MM.1S (cell line): ENCODE data around the gene TRIM39.

Experiments used
- DNase-seq: peaks from one replicate; pipeline ENCODE4 v3.0.0-alpha.2; 2015
- H2AFZ ChIP-seq: fragments of 300-600 bp; sonication (generic); 2 replicates; pipeline ENCODE4 v1.6.0; 2016; ENCODE audit warnings: antibody characterized with exemption, low read length
- H3F3A ChIP-seq: fragments of 300-600 bp; sonication (generic); 2 replicates; pipeline ENCODE4 v1.6.1; 2016; ENCODE audit warnings: mild to moderate bottlenecking, antibody characterized with exemption, low read length, moderate library complexity, mixed read lengths; ENCODE audit not compliant: insufficient read depth
- H3K27ac ChIP-seq: fragments of 300-600 bp; sonication (generic); 2 replicates; pipeline ENCODE4 v1.5.1; 2016; ENCODE audit warnings: mild to moderate bottlenecking, low read length
- H3K27me3 ChIP-seq: fragments of 300-600 bp; sonication (generic); replicated peaks from 2 replicates; pipeline ENCODE4 v1.6.0; 2016; ENCODE audit warnings: low read length; ENCODE audit not compliant: insufficient read depth
- H3K36me3 ChIP-seq: fragments of 300-600 bp; sonication (generic); replicated peaks from 2 replicates; pipeline ENCODE4 v1.6.1; 2016; ENCODE audit warnings: mild to moderate bottlenecking, low read length, mixed read lengths; ENCODE audit not compliant: insufficient read depth
- H3K4me1 ChIP-seq: fragments of 300-600 bp; sonication (generic); 2 replicates; pipeline ENCODE4 v1.6.1; 2016; ENCODE audit warnings: low read length, mixed read lengths
- H3K4me2 ChIP-seq: fragments of 300-600 bp; sonication (generic); 2 replicates; pipeline ENCODE4 v1.6.0; 2016; ENCODE audit warnings: low read depth, low read length
- H3K4me3 ChIP-seq: fragments of 300-600 bp; sonication (generic); 2 replicates; pipeline ENCODE4 v1.5.1; 2016; ENCODE audit warnings: low read length, mixed read lengths
- H3K79me2 ChIP-seq: fragments of 300-600 bp; sonication (generic); 2 replicates; pipeline ENCODE4 v1.6.1; 2016; ENCODE audit warnings: mixed run types, low read length, mixed read lengths
- H3K9ac ChIP-seq: fragments of 300-600 bp; sonication (generic); 2 replicates; pipeline ENCODE4 v1.6.1; 2016; ENCODE audit warnings: low read length, mixed read lengths
- H3K9me2 ChIP-seq: fragments of 300-600 bp; sonication (generic); replicated peaks from 2 replicates; pipeline ENCODE4 v1.6.1; 2016; ENCODE audit warnings: mild to moderate bottlenecking, low read length, mixed read lengths; ENCODE audit not compliant: insufficient read depth
- H3K9me3 ChIP-seq: fragments of 300-600 bp; sonication (generic); replicated peaks from 2 replicates; pipeline ENCODE4 v1.6.1; 2016; ENCODE audit warnings: mild to moderate bottlenecking, low read length, mixed read lengths; ENCODE audit not compliant: insufficient read depth
- H4K20me1 ChIP-seq: fragments of 300-600 bp; sonication (generic); 2 replicates; pipeline ENCODE4 v1.6.1; 2016; ENCODE audit warnings: mild to moderate bottlenecking, low read length, moderate library complexity, mixed read lengths; ENCODE audit not compliant: insufficient read depth
- EZH2 ChIP-seq: fragments of 300-600 bp; sonication (generic); optimal IDR thresholded peaks from 2 replicates; pipeline ENCODE3; 2017; ENCODE audit warnings: low read depth, mild to moderate bottlenecking, antibody characterized with exemption, low read length, mixed read lengths
- EZH2phosphoT487 ChIP-seq: fragments of 300-600 bp; sonication (generic); IDR thresholded peaks from 2 replicates; pipeline ENCODE4 v1.6.1; 2018; ENCODE audit warnings: antibody characterized with exemption, low read length
- TF ChIP-seq, protein P1 (sequence below): fragments of 300-600 bp; sonication (generic); IDR thresholded peaks from 2 replicates; pipeline ENCODE4 v1.5.1; 2016; ENCODE audit warnings: antibody characterized with exemption, low read length, mixed read lengths

TRIM39 gene

DNA sequence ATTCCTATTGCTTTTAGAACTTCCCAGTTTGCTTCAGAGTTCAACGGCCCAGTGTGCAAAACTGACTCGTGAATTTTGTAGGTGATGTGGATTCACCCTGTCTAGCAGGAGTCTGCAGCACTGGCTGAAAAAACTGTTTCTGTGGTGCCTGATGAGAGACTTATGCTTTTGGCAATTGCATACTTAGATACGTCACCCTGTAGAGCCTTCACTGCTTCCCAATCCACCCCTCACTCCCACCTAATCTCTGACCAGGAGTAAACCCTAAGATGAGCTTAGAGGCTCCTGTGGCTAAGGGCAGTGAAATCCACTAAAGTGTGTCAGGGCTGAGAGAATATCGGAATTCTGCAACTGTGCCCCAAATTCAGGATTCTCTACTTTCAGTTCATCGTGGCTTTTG is 32.5 kb downstream of the TRIM39 start:
- H3K27me3 ChIP-seq = peaks cover 37% of the 10 kb centered on the region
- no peak for TF ChIP-seq EZH2phosphoT487
- TF ChIP-seq EZH2 = no peak
- TF ChIP-seq, protein P1, sequence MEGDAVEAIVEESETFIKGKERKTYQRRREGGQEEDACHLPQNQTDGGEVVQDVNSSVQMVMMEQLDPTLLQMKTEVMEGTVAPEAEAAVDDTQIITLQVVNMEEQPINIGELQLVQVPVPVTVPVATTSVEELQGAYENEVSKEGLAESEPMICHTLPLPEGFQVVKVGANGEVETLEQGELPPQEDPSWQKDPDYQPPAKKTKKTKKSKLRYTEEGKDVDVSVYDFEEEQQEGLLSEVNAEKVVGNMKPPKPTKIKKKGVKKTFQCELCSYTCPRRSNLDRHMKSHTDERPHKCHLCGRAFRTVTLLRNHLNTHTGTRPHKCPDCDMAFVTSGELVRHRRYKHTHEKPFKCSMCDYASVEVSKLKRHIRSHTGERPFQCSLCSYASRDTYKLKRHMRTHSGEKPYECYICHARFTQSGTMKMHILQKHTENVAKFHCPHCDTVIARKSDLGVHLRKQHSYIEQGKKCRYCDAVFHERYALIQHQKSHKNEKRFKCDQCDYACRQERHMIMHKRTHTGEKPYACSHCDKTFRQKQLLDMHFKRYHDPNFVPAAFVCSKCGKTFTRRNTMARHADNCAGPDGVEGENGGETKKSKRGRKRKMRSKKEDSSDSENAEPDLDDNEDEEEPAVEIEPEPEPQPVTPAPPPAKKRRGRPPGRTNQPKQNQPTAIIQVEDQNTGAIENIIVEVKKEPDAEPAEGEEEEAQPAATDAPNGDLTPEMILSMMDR = no peak
- no peak overlapping the region for H3K9ac ChIP-seq
- H2AFZ ChIP-seq = no peak overlapping the region
- H3K4me3 ChIP-seq = no peak overlapping the region
- no peaks in the 10 kb centered on the region for H3F3A ChIP-seq
- no peaks in the 10 kb centered on the region for H3K36me3 ChIP-seq
- no peaks in the 10 kb centered on the region for H4K20me1 ChIP-seq
- no peak overlapping the region for H3K27ac ChIP-seq
- H3K79me2 ChIP-seq = no peaks in the 10 kb centered on the region
- no peaks in the 10 kb centered on the region for H3K4me1 ChIP-seq
- no peaks in the 10 kb centered on the region for H3K9me2 ChIP-seq
- H3K4me2 ChIP-seq = no peak overlapping the region
- DNase-seq = no peak
- H3K9me3 ChIP-seq = no peaks in the 10 kb centered on the region

DNA sequence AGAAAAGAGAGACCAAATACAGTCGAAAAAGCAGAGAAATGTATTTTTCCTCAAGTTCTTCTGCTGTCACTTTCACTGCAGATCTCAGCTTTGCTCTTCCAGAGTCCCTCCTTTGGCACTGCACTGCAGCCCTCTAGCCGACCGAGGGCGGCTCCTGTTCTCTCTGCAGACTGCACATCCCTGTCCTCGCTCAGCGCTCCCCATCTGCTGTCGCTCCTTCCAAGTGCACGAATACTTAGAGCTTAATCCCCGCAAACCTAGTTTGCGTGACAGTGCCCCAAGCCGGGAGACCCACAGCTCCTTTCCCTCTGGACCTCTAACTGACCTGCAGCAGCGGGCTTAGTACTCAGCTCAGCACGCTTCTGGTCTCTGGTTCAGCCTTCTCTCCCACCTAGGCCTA is 33.4 kb downstream of the TRIM39 start:
- no peaks in the 10 kb centered on the region for H4K20me1 ChIP-seq
- H3K9me3 ChIP-seq = no peaks in the 10 kb centered on the region
- no peak overlapping the region for H3K9ac ChIP-seq
- no peak for DNase-seq
- H3K27me3 ChIP-seq = peaks cover 37% of the 10 kb centered on the region
- no peaks in the 10 kb centered on the region for H3F3A ChIP-seq
- H3K4me3 ChIP-seq = no peak overlapping the region
- no peaks in the 10 kb centered on the region for H3K79me2 ChIP-seq
- H3K27ac ChIP-seq = no peak overlapping the region
- no peak overlapping the region for H3K4me2 ChIP-seq
- H3K9me2 ChIP-seq = no peaks in the 10 kb centered on the region
- H2AFZ ChIP-seq = no peak overlapping the region
- no peaks in the 10 kb centered on the region for H3K36me3 ChIP-seq
- no peaks in the 10 kb centered on the region for H3K4me1 ChIP-seq
- TF ChIP-seq EZH2phosphoT487 = no peak

DNA sequence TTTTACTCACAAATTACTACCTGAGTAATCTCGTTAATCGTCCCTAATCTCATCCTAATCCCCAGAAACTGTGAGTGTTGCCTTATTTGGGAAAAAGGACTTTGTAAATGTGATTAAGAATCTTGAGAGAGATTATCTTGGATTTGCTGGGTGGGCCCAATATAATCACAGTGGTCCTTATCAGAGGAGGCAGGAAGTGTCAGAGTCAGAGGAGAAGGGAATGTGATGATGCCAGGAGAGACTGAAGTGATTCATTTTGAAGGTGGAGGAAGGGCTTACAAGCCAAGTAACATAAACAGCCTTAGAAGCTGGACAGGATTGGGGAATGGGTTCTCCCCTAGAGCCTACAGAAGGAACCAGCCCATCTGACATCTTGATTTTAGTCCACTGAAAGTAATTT is 34.9 kb downstream of the TRIM39 start:
- no peaks in the 10 kb centered on the region for H3K9me2 ChIP-seq
- TF ChIP-seq EZH2 = no peak
- TF ChIP-seq, protein P1 = no peak
- TF ChIP-seq EZH2phosphoT487 = no peak
- H3K27me3 ChIP-seq = peaks cover 32% of the 10 kb centered on the region
- H3K9me3 ChIP-seq = no peaks in the 10 kb centered on the region
- H2AFZ ChIP-seq = no peak overlapping the region
- no peak for DNase-seq
- H3F3A ChIP-seq = no peaks in the 10 kb centered on the region
- no peaks in the 10 kb centered on the region for H3K36me3 ChIP-seq
- no peak overlapping the region for H3K9ac ChIP-seq
- no peak overlapping the region for H3K4me2 ChIP-seq
- no peaks in the 10 kb centered on the region for H4K20me1 ChIP-seq
- H3K4me3 ChIP-seq = no peak overlapping the region
- no peaks in the 10 kb centered on the region for H3K79me2 ChIP-seq
- no peaks in the 10 kb centered on the region for H3K4me1 ChIP-seq
- no peak overlapping the region for H3K27ac ChIP-seq

DNA sequence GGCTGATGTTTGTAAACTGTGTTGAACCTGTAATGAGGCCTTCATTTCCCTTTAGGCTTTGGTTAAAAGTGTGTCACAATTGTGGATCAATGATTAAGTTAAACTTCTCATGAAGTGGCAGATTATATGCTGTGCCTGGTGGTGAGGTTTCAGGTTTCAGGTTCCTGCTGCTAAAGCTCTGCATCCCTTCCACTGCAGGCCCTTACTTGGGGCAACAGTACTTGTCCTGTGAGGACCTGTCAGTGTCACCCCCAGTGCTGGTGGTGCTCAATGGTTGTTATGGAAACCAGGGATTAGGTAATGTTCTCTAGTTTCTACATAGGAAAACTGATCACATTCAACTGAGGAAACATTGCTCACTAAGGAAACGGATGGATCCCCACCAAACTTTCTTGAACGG is 36.7 kb downstream of the TRIM39 start:
- H3K27me3 ChIP-seq = peaks cover 25% of the 10 kb centered on the region
- H3K9me3 ChIP-seq = no peaks in the 10 kb centered on the region
- TF ChIP-seq, protein P1 = no peak
- no peak for TF ChIP-seq EZH2phosphoT487
- TF ChIP-seq EZH2 = no peak
- no peak overlapping the region for H3K4me2 ChIP-seq
- H3K9me2 ChIP-seq = no peaks in the 10 kb centered on the region
- DNase-seq = no peak
- H3K27ac ChIP-seq = no peak overlapping the region
- no peaks in the 10 kb centered on the region for H4K20me1 ChIP-seq
- no peak overlapping the region for H3K9ac ChIP-seq
- no peak overlapping the region for H2AFZ ChIP-seq
- H3F3A ChIP-seq = no peaks in the 10 kb centered on the region
- H3K4me3 ChIP-seq = no peak overlapping the region
- H3K79me2 ChIP-seq = no peaks in the 10 kb centered on the region
- H3K36me3 ChIP-seq = no peaks in the 10 kb centered on the region
- no peaks in the 10 kb centered on the region for H3K4me1 ChIP-seq
